Iris pigment epithelial cell (primary cell): ENCODE data around the gene SLC35G4.
A peak's percentile ranks its signal among the peaks of the same experiment; 100 is the strongest.
"Not testable (repeated sequence)": the region's sequence is repeated elsewhere in the genome, so short reads cannot be mapped to it uniquely, and the experiment has no call there.

Experiments
- DNase-seq: peaks from one replicate; pipeline ENCODE4 v3.0.0-alpha.2; 2011; ENCODE audit warnings: low read depth

The SLC35G4 gene

DNA sequence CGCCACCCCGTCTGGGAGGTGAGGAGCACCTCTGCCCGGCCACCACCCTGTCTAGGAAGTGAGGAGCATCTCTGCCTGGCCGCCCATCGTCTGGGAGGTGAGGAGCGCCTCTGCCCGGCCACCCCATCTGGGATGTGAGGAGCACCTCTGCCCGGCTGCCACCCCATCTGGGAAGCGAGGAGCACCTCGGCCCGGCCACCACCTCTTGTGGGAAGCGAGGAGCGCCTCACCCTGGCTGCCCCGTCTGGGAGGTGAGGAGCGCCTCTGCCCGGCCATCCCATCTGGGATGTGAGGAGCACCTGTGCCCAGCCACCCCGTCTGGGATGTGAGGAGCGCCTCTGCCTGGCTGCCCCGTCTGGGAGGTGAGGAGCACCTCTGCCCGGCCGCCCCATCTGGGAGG, 4.6 kb downstream of the SLC35G4 start:
- not testable (repeated sequence) for DNase-seq

DNA sequence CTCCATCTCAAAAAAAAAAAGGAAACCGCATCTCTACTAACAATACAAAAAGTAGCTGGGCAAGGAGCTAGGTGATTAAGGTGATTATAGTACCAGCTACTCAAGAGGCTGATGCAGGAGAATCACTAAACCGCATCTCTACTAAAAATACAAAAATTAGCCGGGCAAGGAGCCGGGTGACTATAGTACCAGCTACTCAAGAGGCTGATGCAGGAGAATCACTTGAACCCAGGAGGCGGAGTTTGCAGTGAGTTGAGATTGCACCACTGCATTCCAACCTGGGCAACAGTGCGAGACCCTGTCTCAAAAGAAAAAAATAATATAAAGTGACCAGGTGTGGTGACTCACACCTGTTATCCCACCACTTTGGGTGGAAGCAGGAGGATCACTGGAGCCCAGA, 5.6 kb downstream of the SLC35G4 start:
- not testable (repeated sequence) for DNase-seq

DNA sequence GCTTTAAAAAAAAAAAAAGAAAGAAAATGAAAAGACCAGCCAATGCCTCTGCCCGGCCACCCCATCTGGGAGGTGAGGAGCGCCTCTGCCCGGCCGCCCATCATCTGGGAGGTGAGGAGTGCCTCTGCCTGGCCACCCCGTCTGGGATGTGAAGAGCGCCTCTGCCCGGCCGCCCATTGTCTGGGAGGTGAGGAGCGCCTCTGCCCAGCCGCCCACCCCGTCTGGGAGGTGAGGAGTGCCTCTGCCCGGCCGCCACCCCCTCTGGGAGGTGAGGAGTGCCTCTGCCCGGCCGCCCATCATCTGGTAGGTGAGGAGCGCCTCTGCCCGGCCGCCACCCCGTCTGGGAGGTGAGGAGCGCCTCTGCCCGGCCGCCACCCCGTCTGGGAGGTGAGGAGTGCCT, 37.9 kb downstream of the SLC35G4 start:
- not testable (repeated sequence) for DNase-seq

DNA sequence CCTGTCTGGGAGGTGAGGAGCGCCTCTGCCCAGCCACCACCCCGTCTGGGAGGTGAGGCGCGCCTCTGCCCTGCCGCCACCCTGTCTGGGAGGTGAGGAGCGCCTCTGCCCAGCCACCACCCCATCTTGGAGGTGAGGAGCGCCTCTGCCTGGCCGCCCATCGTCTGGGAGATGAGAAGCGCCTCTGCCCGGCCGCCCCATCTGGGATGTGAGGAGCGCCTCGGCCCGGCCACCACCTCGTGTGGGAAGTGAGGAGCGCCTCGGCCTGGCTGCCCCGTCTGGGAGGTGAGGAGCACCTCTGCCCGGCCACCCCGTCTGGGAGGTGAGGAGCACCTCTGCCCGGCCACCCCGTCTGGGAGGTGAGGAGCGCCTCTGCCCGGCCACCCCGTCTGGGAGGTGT, 38.4 kb downstream of the SLC35G4 start:
- not testable (repeated sequence) for DNase-seq

DNA sequence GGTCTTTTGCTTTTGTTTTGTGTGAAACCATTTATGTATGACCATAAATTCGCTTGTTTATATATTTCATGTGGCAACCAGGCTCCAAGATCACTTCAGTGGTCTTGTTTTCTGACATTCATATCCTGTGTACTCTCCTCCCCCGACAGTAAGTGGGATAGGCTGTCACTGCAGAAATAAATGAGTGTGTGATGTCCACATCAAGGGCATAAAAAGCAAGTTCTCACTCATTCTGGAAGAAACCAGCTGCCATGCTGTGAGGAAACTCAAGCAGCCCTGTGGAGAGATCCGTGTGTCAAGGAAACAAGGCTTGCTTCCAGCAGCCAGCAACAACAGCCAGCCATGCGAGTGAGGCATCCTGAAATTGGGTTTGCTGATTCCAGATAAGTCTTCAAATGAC, 40.4 kb downstream of the SLC35G4 start:
- DNase-seq, result no peak

DNA sequence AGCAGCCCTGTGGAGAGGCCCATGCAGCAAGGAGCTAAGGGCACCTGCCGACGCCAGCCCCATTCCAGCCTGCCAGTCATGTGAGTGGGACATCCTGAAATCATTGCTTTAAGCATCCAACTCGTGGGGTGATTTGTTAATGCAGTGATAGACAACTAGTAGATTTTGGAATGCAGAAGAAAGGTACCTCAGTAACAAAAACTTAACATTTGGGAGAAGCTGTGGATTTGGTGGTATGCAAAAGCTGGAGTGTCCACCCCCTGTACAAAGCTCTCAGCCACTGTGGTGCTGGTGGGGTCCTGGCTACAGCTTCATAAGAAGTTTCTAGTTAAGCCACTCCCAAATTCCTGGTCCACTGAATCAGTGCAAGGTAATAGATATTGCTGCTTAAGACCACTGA, 42.5 kb downstream of the SLC35G4 start:
- DNase-seq, result no peak

DNA sequence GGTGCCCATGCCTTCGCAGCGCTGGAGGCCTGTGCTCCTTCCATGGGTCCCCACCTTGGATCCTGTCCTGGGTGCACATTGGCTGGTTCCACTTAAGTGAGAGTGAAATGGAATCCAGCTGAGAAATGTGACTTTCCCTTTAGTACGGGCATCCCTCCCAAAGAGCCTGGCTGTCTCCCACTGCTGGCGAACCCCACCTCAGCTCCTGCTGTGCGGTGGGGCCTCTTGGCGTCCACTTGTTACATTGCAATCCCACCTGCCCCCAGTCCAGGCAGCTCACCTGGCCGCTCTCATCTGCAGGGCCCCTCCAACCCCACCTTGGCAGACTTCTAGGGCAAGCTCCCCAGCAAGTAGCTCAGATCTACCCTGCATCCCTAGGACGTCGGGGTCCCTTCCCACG, 44.1 kb downstream of the SLC35G4 start:
- no peak for DNase-seq

DNA sequence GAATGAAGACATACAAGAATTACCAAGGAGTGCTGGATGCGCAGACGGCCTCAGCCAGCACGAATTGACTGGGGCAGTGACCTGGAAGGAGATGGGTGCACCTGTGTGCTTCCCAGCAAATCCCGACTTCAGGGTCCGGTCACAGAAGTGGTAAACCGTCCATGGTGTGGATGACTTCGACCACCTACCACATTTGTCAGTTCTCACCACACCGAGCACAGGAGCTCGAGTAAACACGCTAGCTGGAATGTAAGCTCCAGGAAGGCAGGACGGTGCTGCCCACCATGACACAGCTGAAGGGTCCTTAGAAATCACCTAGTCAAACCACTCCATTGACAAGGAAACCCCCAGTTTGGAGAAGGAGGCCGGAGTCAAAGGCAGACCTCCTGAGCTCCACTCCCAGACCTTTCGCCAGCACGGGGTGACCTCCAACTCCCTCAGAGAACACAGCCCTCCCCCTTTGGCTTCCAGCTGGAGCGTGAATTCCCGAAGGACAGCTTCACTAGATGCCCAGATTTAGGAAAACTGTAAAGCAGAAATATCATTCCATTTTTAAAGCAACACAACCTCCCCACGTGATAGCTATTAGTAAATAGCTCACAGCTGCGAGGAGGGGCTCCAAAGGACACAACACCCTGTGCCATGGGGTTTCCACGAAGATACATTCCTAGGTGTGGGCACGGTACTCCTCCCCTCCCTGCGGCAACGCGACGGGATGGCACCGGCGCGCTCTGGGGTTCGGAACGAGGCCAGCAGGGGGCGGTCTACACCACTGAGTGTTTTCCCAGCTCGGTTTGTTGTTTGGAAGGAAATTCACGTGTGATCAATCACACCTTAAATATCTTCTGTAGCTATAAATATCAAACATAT, 45.6 kb downstream of the SLC35G4 start:
- peak; percentile 24 for DNase-seq

DNA sequence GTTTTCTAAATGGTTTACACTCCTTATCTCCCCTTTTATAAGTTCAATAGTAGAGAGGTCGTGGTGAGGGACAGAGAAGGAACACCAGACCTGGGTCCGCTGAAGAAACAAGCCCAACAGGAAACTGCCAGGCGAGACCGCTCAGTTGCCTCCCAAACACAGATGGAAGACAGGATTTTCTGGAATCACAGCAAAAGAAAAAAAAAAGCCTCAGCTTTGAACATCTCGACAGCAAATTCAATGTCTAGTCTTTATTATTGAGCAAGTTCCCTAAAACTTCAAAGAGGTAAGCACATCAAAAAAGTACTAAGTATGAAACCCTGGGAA, 46.2 kb downstream of the SLC35G4 start:
- no peak for DNase-seq

DNA sequence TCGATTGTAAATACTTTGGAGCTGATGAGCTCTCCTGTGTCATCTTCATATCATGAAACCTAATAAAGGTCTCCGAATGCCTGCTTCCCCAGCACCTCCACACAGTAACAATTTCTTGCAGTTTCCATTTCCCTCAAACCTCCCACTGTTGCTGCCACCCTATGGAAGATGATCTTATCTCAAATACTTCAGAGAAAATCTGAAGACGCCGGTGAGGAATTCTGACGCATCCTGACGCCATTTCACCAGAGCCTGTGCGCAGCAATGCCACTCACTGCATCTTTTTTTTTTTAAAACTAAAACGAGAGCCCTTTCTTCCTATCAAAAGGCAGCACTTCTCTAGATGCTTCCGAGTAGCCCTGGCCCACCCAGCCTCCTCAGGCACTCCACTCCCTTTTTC, 47.8 kb downstream of the SLC35G4 start:
- DNase-seq, result no peak

DNA sequence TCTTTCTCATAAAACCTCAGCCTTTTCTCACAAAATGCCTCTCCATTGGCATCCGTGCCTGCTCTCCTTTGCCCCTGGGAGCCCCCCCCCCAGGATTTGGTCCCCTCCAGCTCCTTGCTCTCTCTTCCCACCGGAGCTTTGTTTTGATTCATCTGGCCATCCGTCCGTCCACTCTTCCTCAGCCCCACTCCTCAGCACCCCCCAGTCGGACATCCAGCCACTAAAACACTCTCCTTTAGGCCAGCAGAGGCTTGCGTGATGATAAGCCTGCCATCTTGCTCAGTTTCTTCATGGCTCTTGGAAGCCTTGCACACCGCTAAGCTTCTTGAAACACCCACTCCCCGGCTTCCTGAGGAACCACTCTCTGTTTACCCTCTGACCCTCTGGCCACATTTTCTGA, 48.2 kb downstream of the SLC35G4 start:
- DNase-seq, result no peak

DNA sequence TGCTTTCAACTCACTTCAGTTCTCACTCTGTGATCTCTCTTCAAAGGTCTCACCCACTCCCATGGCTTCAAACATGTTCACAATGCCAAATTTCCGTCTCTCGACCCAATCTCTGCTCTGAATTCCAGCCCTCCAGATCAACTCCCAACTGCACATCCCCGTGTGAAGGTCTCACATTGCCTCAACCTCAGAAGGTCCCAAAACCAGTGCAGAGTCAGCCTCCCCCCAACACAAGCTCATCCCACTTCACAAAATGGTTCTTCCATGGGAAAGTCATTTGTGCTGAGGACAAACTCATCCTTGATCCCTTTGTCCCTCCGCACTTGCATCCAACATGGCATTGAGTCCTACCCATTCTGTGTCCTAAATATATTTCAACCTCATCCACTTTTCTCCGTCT, 48.6 kb downstream of the SLC35G4 start:
- DNase-seq, result no peak

DNA sequence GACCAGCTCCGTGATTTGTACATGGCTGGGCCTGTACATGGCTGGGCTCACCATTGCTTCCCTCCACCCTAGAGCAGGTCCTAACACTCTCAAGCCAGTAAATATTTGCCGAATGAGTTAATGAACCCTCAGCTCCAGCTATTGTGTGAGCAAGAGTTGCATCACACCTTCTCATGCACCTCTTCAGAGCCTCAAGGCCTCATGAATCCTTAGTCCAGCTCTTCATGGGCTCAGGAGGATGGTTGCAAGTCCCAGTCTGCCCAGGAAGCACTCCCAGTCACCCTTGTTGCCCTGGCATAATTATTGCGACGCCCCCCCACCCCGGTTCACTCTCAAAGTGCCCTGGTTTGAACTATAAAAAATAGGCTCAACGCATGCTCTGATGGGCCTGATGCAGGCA, 49.6 kb downstream of the SLC35G4 start:
- DNase-seq, result no peak
